22Rv1 (cell line): ENCODE measurements around the gene PGK1.
A peak's percentile ranks its signal among the peaks of the same experiment; 100 is the strongest.
"Not testable (repeated sequence)": the region's sequence is repeated elsewhere in the genome, so short reads cannot be mapped to it uniquely, and the experiment has no call there.

Experiments used
- H3K27ac ChIP-seq: fragments of 450-650 bp; 2 replicates; pipeline ENCODE4 v1.5.1; 2017
- ZFX ChIP-seq: fragments of 450-650 bp; IDR thresholded peaks from 2 replicates; pipeline ENCODE4 v1.6.1; 2017; ENCODE audit warnings: antibody characterized with exemption, borderline replicate concordance
- TF ChIP-seq, protein P1 (sequence below): fragments of 450-650 bp; IDR thresholded peaks from 2 replicates; pipeline ENCODE4 v1.5.1; 2017; ENCODE audit warnings: mild to moderate bottlenecking

The PGK1 gene

DNA sequence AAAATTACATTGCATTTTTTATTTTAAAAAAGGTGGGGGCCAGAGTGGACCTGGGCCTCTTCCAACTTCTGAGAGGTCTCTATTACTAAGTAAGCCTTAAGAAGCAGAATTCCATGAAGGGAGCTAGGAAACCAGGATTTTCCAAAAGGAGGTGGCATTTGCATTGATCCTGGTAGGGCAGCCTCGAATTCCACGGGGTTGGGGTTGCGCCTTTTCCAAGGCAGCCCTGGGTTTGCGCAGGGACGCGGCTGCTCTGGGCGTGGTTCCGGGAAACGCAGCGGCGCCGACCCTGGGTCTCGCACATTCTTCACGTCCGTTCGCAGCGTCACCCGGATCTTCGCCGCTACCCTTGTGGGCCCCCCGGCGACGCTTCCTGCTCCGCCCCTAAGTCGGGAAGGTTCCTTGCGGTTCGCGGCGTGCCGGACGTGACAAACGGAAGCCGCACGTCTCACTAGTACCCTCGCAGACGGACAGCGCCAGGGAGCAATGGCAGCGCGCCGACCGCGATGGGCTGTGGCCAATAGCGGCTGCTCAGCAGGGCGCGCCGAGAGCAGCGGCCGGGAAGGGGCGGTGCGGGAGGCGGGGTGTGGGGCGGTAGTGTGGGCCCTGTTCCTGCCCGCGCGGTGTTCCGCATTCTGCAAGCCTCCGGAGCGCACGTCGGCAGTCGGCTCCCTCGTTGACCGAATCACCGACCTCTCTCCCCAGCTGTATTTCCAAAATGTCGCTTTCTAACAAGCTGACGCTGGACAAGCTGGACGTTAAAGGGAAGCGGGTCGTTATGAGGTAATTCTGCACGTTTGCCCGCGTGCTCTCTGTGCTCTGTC is at the start of gene PGK1:
TSS of gene PGK1 (plus strand) at position 626 of the 824 bp plus-strand sequence. CDS start at position 719, 93 bp downstream.
- TF ChIP-seq ZFX, result no peak
- TF ChIP-seq, protein P1, sequence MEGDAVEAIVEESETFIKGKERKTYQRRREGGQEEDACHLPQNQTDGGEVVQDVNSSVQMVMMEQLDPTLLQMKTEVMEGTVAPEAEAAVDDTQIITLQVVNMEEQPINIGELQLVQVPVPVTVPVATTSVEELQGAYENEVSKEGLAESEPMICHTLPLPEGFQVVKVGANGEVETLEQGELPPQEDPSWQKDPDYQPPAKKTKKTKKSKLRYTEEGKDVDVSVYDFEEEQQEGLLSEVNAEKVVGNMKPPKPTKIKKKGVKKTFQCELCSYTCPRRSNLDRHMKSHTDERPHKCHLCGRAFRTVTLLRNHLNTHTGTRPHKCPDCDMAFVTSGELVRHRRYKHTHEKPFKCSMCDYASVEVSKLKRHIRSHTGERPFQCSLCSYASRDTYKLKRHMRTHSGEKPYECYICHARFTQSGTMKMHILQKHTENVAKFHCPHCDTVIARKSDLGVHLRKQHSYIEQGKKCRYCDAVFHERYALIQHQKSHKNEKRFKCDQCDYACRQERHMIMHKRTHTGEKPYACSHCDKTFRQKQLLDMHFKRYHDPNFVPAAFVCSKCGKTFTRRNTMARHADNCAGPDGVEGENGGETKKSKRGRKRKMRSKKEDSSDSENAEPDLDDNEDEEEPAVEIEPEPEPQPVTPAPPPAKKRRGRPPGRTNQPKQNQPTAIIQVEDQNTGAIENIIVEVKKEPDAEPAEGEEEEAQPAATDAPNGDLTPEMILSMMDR, result no peak
- H3K27ac ChIP-seq, result peak within 1 kb of the TSS; percentile 80

DNA sequence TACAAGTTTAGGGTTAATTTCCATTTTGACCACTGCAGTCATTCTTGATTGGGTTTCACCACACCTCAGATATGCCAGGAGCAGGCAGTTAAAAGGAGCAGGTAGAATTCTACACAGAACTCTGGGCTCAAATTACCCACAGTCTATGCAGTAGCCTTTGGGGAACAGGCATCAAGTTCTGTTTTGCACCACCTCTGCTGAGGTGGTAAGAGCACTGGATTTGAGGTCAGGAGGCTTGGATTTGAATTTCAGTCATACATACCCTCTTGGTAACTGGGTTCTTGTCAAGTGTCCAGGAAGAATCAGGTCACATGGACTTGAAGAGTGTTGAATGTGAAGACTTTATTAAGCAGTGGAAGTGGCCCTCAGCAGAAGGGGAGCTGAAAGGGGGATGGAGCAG is 40.4 kb upstream of the PGK1 start:
- TF ChIP-seq, protein P1, result no peak
- no peak for TF ChIP-seq ZFX
- no peak overlapping the region for H3K27ac ChIP-seq

DNA sequence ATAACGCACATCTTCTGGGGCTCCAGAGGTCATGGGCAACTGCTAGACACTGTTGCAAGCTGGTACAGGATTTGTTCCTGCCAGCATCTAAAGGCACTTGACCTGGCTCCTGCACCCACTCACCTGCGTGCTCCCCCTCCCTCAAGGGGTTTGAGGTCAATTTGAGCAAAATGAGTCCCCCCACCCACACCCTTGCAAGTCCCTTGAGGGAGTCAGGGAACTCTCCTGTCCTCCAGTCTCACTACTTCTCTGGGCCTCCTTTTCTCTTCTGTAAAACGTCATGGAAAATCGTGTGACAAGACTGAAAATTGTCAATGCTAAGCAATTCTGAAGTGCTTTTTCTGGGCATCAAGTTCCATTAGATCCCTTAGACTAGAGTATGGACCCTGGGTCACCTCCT is 39.9 kb upstream of the PGK1 start:
- TF ChIP-seq, protein P1, result no peak
- TF ChIP-seq ZFX, result no peak
- no peak overlapping the region for H3K27ac ChIP-seq

DNA sequence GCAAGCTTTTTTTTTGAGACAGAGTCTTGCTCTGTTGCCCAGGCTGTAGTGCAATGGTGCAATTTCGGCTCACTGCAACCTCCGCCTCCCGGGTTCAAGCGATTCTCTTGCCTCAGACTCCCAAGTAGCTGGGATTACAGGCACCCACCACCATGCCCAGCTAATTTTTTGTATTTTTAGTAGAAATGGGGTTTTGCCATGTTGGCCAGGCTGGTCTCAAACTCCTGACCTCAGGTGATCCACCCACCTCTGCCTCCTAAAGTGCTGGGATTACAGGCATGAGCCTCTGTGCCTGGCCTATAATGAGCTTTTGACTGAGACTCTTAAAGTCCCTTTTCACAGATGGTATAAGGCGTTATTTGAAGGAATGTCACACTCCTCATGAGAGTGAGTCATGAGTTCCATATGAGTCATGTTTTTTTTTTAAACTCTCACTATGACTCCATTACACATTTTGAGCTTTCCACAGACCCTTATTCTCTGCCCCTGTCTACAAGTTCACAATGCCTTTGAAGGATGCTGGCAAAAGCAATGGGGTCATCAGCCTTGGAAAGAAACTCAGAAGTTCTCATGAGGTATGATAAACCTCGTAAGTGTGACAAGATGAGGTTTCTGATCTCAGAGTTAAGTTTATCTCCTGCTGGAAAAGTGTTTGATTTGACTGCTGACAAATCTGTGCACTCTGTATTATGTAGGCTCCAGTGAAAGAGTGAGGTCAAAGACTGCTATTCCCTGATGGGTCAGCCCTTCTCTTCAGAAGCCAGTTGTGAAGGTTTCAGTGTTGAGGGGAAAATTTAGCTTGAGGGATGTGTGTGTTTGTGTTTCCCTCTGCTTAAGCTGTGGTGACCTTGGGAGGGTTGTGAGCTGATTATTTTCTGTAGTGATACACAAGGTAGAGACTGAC is 39.1 kb upstream of the PGK1 start:
- not testable (repeated sequence) for H3K27ac ChIP-seq

DNA sequence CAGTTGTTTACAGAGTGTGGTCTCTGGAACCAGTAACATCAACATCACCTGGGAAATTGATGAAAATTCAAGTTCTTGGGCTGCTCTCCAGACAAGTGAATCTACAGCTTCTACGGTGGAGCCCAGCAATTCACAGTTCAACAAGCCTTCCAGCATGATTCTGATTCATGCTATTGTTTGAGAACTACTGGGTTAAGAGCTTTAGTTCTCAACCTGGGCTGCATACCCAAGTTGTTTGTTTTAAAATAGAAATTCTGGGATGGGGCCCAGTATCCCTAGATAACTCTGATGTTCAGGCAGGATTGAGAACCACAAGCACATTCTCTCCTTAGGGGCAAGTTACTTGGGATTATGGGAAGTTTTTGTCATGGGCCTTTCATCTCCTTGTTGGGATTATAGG is 37.9 kb upstream of the PGK1 start:
- TF ChIP-seq, protein P1, result no peak
- no peak for TF ChIP-seq ZFX
- no peak overlapping the region for H3K27ac ChIP-seq

DNA sequence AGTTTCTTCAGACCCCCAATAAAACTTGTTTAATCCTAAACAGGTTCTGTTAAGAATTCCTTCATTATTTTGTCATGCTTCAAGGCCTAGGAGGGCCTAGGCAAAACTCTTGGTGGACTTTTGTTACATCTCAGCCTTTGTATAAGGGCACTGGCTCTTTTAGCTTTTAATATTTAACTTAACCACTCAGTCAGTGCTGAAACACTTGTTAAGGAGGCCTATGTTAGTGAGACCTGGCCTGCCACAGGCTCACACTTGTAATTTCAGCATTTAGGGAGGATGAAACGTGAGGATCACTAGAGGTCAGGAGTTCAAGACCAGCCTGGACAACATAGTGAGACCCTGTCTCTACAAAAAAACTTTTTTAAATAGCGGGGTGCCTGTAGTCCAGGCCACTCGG is 32.7 kb upstream of the PGK1 start:
- no peak overlapping the region for H3K27ac ChIP-seq
- no peak for TF ChIP-seq ZFX
- TF ChIP-seq, protein P1, result no peak

DNA sequence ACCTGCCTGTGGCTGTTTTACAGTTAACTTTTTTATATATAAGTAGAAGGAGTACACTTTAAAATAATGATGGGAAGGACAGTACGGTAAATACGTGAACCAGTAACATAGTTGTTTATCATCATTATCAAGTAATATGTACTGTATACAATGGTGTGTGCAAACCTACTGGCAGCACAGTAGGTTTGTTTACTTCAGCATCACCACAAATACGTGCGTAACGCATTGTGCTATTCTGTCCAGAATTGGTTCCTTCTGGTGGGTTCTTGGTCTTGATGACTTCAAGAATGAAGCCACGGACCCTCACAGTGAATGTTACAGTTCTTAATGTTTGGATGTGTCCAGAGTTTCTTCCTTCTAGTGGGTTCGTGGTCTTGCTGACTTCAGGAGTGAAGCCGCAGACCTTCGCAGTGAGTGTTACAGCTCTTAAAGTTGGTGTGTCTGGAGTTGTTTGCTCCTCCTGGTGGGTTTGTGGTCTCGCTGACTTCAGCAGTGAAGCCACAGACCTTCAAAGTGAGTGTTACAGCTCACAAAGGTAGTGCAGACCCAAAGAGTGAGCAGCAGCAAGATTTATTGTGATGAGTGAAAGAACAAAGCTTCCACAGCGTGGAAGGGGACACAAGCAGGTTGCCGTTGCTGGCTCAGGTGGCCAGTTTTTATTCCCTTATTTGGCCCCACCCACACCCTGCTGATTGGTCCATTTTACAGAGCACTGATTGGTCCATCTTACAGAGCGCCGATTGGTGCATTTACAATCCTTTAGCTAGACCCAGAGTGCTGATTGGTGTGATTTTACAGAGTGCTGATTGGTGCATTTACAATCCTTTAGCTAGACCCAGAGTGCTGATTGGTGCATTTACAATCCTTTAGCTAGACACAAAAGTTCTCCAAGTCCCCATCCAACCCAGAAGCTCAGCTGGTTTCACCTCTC is 30.6 kb upstream of the PGK1 start:
- H3K27ac ChIP-seq, result not testable (repeated sequence)
